ENCODE results near the gene TMEM184B.

The TMEM184B gene

DNA sequence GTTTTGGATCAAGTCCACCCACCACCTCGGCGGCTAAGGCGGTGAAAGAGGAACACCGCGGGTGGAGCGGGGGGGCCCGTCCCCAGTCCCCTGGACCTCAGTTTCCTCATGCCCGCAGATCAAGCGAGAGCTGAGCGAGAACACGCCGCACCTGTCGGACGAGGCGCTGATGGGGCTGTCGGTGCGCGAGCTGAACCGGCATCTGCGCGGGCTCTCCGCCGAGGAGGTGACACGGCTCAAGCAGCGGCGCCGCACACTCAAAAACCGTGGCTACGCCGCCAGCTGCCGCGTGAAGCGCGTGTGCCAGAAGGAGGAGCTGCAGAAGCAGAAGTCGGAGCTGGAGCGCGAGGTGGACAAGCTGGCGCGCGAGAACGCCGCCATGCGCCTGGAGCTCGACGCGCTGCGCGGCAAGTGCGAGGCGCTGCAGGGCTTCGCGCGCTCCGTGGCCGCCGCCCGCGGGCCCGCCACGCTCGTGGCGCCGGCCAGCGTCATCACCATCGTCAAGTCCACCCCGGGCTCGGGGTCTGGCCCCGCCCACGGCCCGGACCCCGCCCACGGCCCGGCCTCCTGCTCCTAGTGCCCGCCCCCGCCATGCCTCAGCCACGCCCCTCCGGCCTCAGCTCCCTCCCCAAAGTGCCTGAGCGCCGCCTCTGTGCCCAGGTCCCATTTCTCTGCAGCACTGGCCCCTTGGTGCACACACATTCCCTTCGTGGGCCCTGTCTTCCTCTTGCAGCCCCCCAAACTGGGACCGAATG, 58.3 kb downstream of the TMEM184B start:
- Histone ChIP-seq H3K27ac (peak overlapping the region; percentile 33 to 64), H3K36me3 (peaks cover 0 to 22% (median 8%) of the 10 kb centered on the region in 3 donors), H3K27me3 (no peaks in the 10 kb centered on the region), H3K9me3 (no peaks in the 10 kb centered on the region), H3K4me3 (peak overlapping the region; percentile 30 to 36), H3K4me1 (peaks cover 10 to 39% (median 37%) of the 10 kb centered on the region in 4 donors)
- TF ChIP-seq, protein P1, sequence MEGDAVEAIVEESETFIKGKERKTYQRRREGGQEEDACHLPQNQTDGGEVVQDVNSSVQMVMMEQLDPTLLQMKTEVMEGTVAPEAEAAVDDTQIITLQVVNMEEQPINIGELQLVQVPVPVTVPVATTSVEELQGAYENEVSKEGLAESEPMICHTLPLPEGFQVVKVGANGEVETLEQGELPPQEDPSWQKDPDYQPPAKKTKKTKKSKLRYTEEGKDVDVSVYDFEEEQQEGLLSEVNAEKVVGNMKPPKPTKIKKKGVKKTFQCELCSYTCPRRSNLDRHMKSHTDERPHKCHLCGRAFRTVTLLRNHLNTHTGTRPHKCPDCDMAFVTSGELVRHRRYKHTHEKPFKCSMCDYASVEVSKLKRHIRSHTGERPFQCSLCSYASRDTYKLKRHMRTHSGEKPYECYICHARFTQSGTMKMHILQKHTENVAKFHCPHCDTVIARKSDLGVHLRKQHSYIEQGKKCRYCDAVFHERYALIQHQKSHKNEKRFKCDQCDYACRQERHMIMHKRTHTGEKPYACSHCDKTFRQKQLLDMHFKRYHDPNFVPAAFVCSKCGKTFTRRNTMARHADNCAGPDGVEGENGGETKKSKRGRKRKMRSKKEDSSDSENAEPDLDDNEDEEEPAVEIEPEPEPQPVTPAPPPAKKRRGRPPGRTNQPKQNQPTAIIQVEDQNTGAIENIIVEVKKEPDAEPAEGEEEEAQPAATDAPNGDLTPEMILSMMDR (IDR thresholded peaks at IDR 0.05): peak; percentile 23 to 29
- peak; percentile 55 to 87 for DNase-seq
- intact Hi-C loops (cut with DNase I; ENCODE audit: low total_unique reads): no loop called here

DNA sequence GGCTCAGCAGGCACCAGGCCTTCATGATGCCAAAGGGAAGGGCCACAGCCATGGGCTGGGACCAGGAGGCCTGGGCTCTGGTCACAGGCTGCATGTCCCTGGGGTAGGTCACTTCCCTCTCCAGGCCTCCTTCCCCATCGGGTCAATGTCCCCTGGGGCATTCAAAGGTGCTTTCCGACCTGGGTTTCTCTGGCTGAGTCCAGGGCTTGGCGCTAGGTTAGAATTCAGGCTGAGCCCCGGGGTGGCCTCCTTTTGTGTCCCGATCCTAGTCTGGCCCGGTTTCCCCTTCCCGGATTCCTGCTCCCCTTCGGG, 58.9 kb downstream of the TMEM184B start:
- TF ChIP-seq, protein P1 (IDR thresholded peaks at IDR 0.05): no peak
- peak overlapping the region; percentile 30 to 36 for H3K4me3 ChIP-seq

DNA sequence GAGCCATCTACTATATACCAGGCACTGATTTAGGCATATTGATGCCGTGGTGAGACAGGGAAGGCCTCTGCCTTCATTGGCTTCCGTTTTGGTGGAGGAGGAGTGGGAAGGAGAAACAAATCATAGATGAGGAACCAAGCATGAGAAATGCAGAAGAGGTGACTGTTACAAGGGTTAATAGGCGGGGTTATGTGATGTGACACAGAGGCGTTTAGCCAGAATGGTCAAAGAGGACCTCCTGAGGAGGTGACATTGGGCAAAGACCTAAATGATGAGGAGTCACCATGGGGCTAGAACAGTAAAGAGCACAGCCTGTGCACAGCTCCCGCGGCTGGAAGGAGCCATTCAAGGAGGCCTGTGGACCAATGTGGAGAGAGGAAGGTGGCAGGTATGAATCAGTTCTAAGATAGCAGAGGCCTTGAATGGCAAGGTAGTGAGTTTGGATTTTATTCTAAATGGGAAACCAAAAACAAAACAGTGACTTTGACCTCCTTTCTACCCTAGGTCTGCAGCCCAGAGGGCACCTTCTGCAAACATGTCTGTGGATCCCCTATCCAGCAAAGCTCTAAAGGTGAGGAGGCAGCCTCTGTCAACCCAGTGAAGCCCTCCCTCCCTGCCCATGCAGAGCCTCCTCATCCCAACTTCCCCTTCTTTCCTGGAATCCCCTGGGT, 59.4 kb downstream of the TMEM184B start:
- H3K4me1 ChIP-seq: peaks cover 4 to 31% (median 27%) of the 10 kb centered on the region in 4 donors
- H3K9me3 ChIP-seq: no peaks in the 10 kb centered on the region
- no peak for DNase-seq
- H3K4me3 ChIP-seq: no peak overlapping the region
- TF ChIP-seq, protein P1 (IDR thresholded peaks at IDR 0.05): no peak
- H3K27ac ChIP-seq: peak overlapping the region; percentile 33 to 64
- H3K36me3 ChIP-seq: peaks cover 0 to 22% (median 11%) of the 10 kb centered on the region in 3 donors
- intact Hi-C loops (cut with DNase I; ENCODE audit: low total_unique reads): no loop called here
- H3K27me3 ChIP-seq: no peaks in the 10 kb centered on the region

More for the DNA sequence above, 58.9 kb downstream of the TMEM184B start:
- intact Hi-C loops (cut with DNase I; ENCODE audit: low total_unique reads): no loop called here
- Histone ChIP-seq H3K27ac (peak overlapping the region; percentile 33 to 64), H3K4me1 (peaks cover 9 to 34% (median 32%) of the 10 kb centered on the region in 4 donors), H3K27me3 (no peaks in the 10 kb centered on the region), H3K9me3 (no peaks in the 10 kb centered on the region), H3K36me3 (peaks cover 0 to 22% (median 8%) of the 10 kb centered on the region in 3 donors)
- no peak for DNase-seq

DNA sequence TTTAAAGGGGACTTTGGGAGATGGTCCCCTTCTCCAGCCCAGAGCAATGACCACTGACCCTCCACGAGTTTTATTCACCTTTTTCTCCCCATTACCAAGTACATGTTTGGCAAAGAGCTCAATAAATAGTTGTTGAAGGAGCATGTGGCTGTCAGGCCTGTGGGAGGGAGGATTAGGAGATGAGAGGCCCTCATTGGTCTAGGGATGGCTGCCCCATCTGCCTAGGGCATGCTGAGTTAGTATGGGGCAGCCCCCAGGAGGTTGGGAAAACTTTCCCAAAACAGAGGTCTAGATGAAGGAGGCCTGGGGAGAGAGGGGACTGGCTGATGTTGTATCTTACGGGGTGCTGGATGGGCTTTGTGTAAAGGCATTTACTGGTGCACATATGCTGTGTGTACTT, 60.4 kb downstream of the TMEM184B start:
- no peak overlapping the region for H3K27ac ChIP-seq
- intact Hi-C loops (cut with DNase I; ENCODE audit: low total_unique reads): no loop called here

DNA sequence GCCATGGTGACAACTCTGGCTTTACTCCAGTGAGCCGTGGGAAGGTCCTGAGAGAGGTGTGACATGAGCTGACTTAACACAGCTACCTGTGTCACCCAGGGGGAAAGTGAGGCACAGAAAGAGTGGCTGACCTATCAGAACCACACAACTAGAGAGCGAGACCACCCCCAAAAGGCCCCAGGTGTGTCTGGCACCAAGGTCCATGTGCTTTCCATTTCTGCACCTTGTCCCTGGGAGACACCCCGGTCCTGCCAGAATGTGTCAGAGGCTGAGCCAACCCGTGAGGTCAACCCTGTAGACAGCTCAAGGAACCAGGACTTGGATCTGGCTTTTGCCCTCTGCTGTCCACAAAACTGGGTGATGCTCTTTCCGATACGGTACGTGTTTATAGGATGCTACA, 61.3 kb downstream of the TMEM184B start:
- Histone ChIP-seq H3K4me3 (no peak overlapping the region), H3K27ac (no peak overlapping the region), H3K27me3 (no peaks in the 10 kb centered on the region), H3K36me3 (peaks cover 0 to 20% (median 13%) of the 10 kb centered on the region in 3 donors), H3K4me1 (peaks cover 0 to 26% (median 20%) of the 10 kb centered on the region in 4 donors), H3K9me3 (no peaks in the 10 kb centered on the region)
- TF ChIP-seq, protein P1 (IDR thresholded peaks at IDR 0.05): no peak
- intact Hi-C loops (cut with DNase I; ENCODE audit: low total_unique reads): no loop called here
- DNase-seq: no peak

More for the DNA sequence above, 60.4 kb downstream of the TMEM184B start:
- TF ChIP-seq, protein P1 (IDR thresholded peaks at IDR 0.05): no peak
- Histone ChIP-seq H3K36me3 (peaks cover 0 to 22% (median 13%) of the 10 kb centered on the region in 3 donors), H3K9me3 (no peaks in the 10 kb centered on the region), H3K4me1 (peaks cover 0 to 26% (median 20%) of the 10 kb centered on the region in 4 donors), H3K4me3 (no peak overlapping the region), H3K27me3 (no peaks in the 10 kb centered on the region)
- DNase-seq: no peak

All from tibial artery (tissue), 4 donors.